ENCODE results near the gene DLEC1. TPM values are rescaled to one million over a fixed set of nuclear protein-coding genes. Genes with fewer than 3 reads are reported as not detected.

DLEC1 gene
- total and polyA plus RNA-seq, 9 of the 15 experiments (the other 6 are each of a cell fraction or from before 2014, with no cell fraction given): 0.07 to 0.08 TPM; not detected in 7

DNA sequence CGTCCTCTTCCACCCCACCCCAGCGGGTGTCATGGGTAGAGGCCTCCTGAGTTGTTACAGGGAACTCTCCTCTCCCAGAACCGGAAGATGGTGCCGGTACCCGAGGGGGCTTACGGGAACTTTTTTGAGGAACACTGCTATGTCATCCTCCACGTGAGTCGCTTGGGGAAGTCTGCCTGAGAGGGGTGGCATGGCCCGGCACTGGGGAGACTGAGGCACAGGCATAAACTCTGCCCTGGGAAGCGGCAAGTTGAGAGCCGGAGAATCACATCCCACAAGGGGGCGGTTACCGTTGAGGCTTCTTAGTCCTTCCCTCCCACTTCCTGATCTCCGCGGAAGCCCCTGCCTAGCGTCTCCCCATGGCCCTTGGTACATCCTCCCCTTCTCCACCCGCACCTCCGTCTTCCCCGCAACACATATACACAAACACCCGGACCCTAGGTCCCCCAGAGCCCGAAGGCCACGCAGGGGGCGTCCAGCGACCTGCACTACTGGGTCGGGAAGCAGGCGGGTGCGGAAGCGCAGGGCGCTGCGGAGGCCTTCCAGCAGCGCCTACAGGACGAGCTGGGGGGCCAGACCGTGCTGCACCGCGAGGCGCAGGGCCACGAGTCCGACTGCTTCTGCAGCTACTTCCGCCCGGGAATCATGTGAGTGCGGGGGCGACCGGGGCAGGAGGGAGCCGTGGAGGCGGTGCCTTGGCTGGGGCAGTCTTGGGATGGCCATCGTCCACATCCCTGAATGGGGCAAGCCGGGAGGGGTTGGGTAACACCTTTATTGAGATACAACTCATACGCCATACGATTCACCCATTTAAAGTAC, 45.0 kb upstream of the DLEC1 start (continued):
- TF ChIP-seq, protein P1, sequence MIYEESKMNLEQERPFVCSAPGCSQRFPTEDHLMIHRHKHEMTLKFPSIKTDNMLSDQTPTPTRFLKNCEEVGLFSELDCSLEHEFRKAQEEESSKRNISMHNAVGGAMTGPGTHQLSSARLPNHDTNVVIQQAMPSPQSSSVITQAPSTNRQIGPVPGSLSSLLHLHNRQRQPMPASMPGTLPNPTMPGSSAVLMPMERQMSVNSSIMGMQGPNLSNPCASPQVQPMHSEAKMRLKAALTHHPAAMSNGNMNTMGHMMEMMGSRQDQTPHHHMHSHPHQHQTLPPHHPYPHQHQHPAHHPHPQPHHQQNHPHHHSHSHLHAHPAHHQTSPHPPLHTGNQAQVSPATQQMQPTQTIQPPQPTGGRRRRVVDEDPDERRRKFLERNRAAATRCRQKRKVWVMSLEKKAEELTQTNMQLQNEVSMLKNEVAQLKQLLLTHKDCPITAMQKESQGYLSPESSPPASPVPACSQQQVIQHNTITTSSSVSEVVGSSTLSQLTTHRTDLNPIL (CRISPR knock-in tag; IDR thresholded peaks at IDR 0.05): no peak
- TF ChIP-seq CAMTA2 (CRISPR knock-in tag; conservative IDR thresholded peaks at IDR 0.05) (no peak), XRCC3 (IDR thresholded peaks at IDR 0.05) (no peak), TSC22D4 (tag; IDR thresholded peaks at IDR 0.05) (no peak), SOX6 (IDR thresholded peaks at IDR 0.05) (peak; percentile 68), HEY1 (CRISPR knock-in tag; IDR thresholded peaks at IDR 0.05; ENCODE audit: borderline replicate concordance) (no peak), STAT5B (CRISPR knock-in tag; IDR thresholded peaks at IDR 0.05) (no peak), ETV6 (IDR thresholded peaks at IDR 0.05; ENCODE audit: borderline replicate concordance in 1 of 2, low read depth in 2 of 2, low read length in 1 of 2) (peak; percentile 12 to 81; a peak in 1 of 4 replicates), ETV6 (CRISPR knock-in tag; IDR thresholded peaks at IDR 0.05; ENCODE audit: borderline replicate concordance) (peak; percentile 78; the same call in 1 of the 2 replicates), MAFF (IDR thresholded peaks at IDR 0.05; ENCODE audit: low read length) (no peak), EWSR1 (IDR thresholded peaks at IDR 0.05; ENCODE audit: borderline replicate concordance, low read depth, partially characterized antibody) (no peak)
- TF ChIP-seq, protein P2, sequence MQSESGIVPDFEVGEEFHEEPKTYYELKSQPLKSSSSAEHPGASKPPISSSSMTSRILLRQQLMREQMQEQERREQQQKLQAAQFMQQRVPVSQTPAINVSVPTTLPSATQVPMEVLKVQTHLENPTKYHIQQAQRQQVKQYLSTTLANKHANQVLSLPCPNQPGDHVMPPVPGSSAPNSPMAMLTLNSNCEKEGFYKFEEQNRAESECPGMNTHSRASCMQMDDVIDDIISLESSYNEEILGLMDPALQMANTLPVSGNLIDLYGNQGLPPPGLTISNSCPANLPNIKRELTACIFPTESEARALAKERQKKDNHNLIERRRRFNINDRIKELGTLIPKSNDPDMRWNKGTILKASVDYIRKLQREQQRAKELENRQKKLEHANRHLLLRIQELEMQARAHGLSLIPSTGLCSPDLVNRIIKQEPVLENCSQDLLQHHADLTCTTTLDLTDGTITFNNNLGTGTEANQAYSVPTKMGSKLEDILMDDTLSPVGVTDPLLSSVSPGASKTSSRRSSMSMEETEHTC (IDR thresholded peaks at IDR 0.05): peak; percentile 99
- TF ChIP-seq, protein P3, sequence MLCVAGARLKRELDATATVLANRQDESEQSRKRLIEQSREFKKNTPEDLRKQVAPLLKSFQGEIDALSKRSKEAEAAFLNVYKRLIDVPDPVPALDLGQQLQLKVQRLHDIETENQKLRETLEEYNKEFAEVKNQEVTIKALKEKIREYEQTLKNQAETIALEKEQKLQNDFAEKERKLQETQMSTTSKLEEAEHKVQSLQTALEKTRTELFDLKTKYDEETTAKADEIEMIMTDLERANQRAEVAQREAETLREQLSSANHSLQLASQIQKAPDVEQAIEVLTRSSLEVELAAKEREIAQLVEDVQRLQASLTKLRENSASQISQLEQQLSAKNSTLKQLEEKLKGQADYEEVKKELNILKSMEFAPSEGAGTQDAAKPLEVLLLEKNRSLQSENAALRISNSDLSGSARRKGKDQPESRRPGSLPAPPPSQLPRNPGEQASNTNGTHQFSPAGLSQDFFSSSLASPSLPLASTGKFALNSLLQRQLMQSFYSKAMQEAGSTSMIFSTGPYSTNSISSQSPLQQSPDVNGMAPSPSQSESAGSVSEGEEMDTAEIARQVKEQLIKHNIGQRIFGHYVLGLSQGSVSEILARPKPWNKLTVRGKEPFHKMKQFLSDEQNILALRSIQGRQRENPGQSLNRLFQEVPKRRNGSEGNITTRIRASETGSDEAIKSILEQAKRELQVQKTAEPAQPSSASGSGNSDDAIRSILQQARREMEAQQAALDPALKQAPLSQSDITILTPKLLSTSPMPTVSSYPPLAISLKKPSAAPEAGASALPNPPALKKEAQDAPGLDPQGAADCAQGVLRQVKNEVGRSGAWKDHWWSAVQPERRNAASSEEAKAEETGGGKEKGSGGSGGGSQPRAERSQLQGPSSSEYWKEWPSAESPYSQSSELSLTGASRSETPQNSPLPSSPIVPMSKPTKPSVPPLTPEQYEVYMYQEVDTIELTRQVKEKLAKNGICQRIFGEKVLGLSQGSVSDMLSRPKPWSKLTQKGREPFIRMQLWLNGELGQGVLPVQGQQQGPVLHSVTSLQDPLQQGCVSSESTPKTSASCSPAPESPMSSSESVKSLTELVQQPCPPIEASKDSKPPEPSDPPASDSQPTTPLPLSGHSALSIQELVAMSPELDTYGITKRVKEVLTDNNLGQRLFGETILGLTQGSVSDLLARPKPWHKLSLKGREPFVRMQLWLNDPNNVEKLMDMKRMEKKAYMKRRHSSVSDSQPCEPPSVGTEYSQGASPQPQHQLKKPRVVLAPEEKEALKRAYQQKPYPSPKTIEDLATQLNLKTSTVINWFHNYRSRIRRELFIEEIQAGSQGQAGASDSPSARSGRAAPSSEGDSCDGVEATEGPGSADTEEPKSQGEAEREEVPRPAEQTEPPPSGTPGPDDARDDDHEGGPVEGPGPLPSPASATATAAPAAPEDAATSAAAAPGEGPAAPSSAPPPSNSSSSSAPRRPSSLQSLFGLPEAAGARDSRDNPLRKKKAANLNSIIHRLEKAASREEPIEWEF (CRISPR knock-in tag; IDR thresholded peaks at IDR 0.05): no peak
- TF ChIP-seq, protein P4, sequence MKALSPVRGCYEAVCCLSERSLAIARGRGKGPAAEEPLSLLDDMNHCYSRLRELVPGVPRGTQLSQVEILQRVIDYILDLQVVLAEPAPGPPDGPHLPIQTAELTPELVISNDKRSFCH (CRISPR knock-in tag; IDR thresholded peaks at IDR 0.05): no peak
- TF ChIP-seq, protein P4 (tag; IDR thresholded peaks at IDR 0.05): peak; percentile 76
- TF ChIP-seq, protein P5, sequence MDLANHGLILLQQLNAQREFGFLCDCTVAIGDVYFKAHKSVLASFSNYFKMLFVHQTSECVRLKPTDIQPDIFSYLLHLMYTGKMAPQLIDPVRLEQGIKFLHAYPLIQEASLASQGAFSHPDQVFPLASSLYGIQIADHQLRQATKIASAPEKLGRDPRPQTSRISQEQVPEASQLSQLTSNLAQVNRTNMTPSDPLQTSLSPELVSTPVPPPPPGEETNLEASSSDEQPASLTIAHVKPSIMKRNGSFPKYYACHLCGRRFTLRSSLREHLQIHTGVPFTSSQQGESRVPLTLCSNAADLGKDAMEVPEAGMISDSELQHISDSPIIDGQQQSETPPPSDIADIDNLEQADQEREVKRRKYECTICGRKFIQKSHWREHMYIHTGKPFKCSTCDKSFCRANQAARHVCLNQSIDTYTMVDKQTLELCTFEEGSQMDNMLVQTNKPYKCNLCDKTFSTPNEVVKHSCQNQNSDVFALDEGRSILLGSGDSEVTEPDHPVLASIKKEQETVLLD (IDR thresholded peaks at IDR 0.05): peak; percentile 84
